Chondrocyte (in vitro differentiated cells): ENCODE measurements around the gene COQ4. TPM values are rescaled to one million over a fixed set of nuclear protein-coding genes. Genes with fewer than 3 reads are reported as not detected.

Source experiments
- DNase-seq: peaks from one replicate; pipeline ENCODE4 v3.0.0; 2021; ENCODE audit warnings: mixed read lengths, low spot score
- H3K27ac Mint-ChIP-seq: one replicate; pipeline ENCODE4 v1.8.0; 2021; ENCODE audit warnings: mild to moderate bottlenecking, moderate library complexity, mixed read lengths; ENCODE audit not compliant: unreplicated experiment
- H3K27me3 Mint-ChIP-seq: 2 replicates; pipeline ENCODE4 v1.8.0; 2021; ENCODE audit warnings: low read depth, mixed read lengths
- H3K36me3 Mint-ChIP-seq: 2 replicates; pipeline ENCODE4 v1.8.0; 2021; ENCODE audit warnings: low read depth, mixed read lengths
- H3K4me1 Mint-ChIP-seq: 2 replicates; pipeline ENCODE4 v1.8.0; 2021; ENCODE audit warnings: low read depth, mild to moderate bottlenecking, mixed read lengths
- H3K4me3 Mint-ChIP-seq: one replicate; pipeline ENCODE4 v1.8.0; 2021; ENCODE audit warnings: mild to moderate bottlenecking, moderate library complexity, mixed read lengths; ENCODE audit not compliant: unreplicated experiment
- H3K9me3 Mint-ChIP-seq: 2 replicates; pipeline ENCODE4 v1.8.0; 2021; ENCODE audit warnings: low read depth, mixed read lengths
- total RNA-seq: library from RNA; stranded (reverse); gene quantifications from 3 replicates; pipeline ENCODE4 v1.2.1, GENCODE V29; 2021
- TF ChIP-seq, protein P1 (sequence below): fragments of 200-600 bp; sonication (generic); IDR thresholded peaks from 2 replicates; pipeline ENCODE4 v1.5.0; 2021; ENCODE audit warnings: antibody characterized with exemption, mild to moderate bottlenecking, moderate library complexity

COQ4 gene
- total RNA-seq, 1 donor from 2014 or later = 24.5 TPM

DNA sequence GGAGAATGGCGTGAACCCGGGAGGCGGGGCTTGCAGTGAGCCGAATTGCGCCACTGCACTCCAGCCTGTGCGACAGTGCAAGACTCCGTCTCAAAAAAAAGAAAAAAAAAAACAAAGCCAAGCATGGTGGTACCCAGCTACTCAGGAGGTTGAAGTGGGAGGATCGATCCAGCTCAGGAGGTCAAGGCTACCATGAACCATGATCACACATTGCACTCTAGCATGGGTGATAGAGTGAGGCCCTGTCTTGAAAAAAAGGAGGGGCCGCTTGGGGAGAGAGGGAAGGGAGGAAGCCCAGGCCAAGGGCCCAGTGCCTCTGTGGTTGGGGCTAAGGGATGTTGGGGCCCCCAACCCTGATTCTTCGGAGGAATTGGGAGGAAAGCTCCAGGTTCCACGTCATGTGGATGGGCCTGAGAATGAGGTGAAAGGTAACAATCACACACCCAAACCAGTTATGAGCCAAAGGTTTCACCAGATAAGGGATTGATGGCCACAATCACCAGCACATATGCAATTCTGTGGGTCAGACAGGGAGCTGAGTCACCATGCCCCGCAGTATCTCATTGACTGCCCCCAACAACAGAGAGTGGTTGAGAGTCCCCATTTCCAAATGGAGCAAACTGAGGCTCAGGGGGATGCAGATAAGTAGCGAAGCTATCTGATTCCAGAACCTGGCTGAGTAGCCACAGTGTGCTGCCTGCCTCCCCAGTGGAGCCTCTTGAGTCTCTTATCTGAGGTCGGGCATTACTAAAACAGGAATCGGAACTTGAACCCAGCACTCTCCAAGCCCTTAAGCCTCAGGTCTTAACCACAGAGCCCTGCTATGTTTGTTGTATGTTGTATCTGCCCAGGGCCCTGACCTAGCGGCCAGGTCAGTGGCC, 26.1 kb upstream of the COQ4 start:
- H3K4me1 Mint-ChIP-seq = peaks cover 7% of the 10 kb centered on the region
- TF ChIP-seq, protein P1, sequence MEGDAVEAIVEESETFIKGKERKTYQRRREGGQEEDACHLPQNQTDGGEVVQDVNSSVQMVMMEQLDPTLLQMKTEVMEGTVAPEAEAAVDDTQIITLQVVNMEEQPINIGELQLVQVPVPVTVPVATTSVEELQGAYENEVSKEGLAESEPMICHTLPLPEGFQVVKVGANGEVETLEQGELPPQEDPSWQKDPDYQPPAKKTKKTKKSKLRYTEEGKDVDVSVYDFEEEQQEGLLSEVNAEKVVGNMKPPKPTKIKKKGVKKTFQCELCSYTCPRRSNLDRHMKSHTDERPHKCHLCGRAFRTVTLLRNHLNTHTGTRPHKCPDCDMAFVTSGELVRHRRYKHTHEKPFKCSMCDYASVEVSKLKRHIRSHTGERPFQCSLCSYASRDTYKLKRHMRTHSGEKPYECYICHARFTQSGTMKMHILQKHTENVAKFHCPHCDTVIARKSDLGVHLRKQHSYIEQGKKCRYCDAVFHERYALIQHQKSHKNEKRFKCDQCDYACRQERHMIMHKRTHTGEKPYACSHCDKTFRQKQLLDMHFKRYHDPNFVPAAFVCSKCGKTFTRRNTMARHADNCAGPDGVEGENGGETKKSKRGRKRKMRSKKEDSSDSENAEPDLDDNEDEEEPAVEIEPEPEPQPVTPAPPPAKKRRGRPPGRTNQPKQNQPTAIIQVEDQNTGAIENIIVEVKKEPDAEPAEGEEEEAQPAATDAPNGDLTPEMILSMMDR = no peak
- no peak overlapping the region for H3K27ac Mint-ChIP-seq
- H3K27me3 Mint-ChIP-seq = no peaks in the 10 kb centered on the region
- H3K36me3 Mint-ChIP-seq = no peaks in the 10 kb centered on the region
- no peak for DNase-seq
- no peak overlapping the region for H3K4me3 Mint-ChIP-seq
- no peaks in the 10 kb centered on the region for H3K9me3 Mint-ChIP-seq

GRCh38 chr9:128297221-128297773, 25.3 kb upstream of the COQ4 start:
- Mint-ChIP-seq H3K27me3 (no peaks in the 10 kb centered on the region), H3K4me3 (no peak overlapping the region), H3K9me3 (no peaks in the 10 kb centered on the region), H3K27ac (no peak overlapping the region), H3K36me3 (no peaks in the 10 kb centered on the region), H3K4me1 (peaks cover 7% of the 10 kb centered on the region)
- TF ChIP-seq, protein P1 = no peak
- no peak for DNase-seq

GRCh38 chr9:128298535-128299482, 23.8 kb upstream of the COQ4 start:
- Mint-ChIP-seq H3K4me1 (peaks cover 7% of the 10 kb centered on the region), H3K27me3 (no peaks in the 10 kb centered on the region), H3K4me3 (no peak overlapping the region), H3K27ac (no peak overlapping the region), H3K9me3 (no peaks in the 10 kb centered on the region), H3K36me3 (no peaks in the 10 kb centered on the region)
- no peak for DNase-seq
- TF ChIP-seq, protein P1 = no peak

- peaks cover 4% of the 10 kb centered on the region for H3K36me3 Mint-ChIP-seq
- H3K9me3 Mint-ChIP-seq = no peaks in the 10 kb centered on the region
- no peak overlapping the region for H3K4me3 Mint-ChIP-seq
- peaks cover 9% of the 10 kb centered on the region for H3K4me1 Mint-ChIP-seq
- no peak overlapping the region for H3K27ac Mint-ChIP-seq
- H3K27me3 Mint-ChIP-seq = no peaks in the 10 kb centered on the region
- TF ChIP-seq, protein P1 = no peak
- DNase-seq = no peak
These were observed 18.3 kb upstream of the COQ4 start for GRCh38 chr9:128304136-128304970.
